H7 (cell line): Measurements from ENCODE around the gene SLC1A2. TPM values are rescaled to one million over a fixed set of nuclear protein-coding genes. Genes with fewer than 3 reads are reported as not detected.

Experiments used
- DNase-seq: peaks from one replicate; pipeline ENCODE4 v3.0.0; 2012
- H3K27me3 ChIP-seq: 2 replicates; pipeline ENCODE4 v1.6.0; 2011; ENCODE audit warnings: mild to moderate bottlenecking, low read length; ENCODE audit not compliant: control insufficient read depth, insufficient read depth
- H3K36me3 ChIP-seq: replicated peaks from 2 replicates; pipeline ENCODE4 v1.5.1; 2011; ENCODE audit warnings: low read length; ENCODE audit not compliant: control insufficient read depth, insufficient read depth
- H3K4me3 ChIP-seq: 2 replicates; pipeline ENCODE4 v1.5.1; 2011; ENCODE audit warnings: low read depth, mild to moderate bottlenecking, control low read depth, low read length, moderate library complexity; ENCODE audit not compliant: insufficient read depth
- total RNA-seq: library from RNA; depleted of rRNA; stranded (reverse); fragments of >200 nt; shearing (Covaris generic); gene quantifications from 2 replicates; pipeline ENCODE4 v1.2.3, GENCODE V29; 2014

The SLC1A2 gene
- total RNA-seq, 1 experiment from 2014 or later: 1.0 TPM

DNA sequence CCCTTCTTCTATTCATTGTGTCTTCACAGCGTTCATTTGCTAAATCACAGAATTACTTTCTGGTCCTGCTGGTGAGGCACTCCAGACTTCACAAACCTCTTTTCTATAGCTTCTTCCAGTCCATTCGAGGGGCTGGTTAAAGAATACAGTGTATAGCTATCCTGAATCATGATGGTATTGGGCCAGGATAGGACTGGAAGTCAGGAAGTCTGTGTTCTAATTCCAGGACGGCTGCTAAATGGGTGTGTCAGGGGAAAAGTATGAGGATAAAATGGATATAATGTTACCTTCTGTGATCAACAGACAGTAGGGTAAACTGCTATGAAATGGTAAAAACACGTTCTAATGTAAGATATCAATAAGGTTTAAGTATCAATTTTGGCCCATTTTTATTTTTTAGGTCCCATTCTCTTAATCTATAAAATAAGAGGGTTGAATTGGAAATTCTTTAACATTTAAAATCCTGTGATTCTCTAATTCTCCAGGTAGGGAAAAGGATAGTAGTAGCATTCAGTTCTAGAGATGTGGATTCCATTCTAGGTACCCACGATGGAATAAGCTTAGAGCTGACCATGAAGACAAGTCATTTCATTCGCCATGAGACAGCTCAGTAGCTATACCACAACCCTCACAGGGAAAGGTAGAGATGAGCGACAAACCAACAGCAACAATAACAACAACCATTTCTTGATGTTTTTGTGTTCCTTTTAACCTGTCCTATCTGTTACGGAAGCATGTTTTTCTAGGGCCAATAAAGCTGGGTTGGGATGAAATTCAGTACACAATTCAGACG, 96.1 kb downstream of the SLC1A2 start:
- Histone ChIP-seq H3K27me3 (no peaks in the 10 kb centered on the region), H3K4me3 (no peak overlapping the region), H3K36me3 (no peaks in the 10 kb centered on the region)
- no peak for DNase-seq

DNA sequence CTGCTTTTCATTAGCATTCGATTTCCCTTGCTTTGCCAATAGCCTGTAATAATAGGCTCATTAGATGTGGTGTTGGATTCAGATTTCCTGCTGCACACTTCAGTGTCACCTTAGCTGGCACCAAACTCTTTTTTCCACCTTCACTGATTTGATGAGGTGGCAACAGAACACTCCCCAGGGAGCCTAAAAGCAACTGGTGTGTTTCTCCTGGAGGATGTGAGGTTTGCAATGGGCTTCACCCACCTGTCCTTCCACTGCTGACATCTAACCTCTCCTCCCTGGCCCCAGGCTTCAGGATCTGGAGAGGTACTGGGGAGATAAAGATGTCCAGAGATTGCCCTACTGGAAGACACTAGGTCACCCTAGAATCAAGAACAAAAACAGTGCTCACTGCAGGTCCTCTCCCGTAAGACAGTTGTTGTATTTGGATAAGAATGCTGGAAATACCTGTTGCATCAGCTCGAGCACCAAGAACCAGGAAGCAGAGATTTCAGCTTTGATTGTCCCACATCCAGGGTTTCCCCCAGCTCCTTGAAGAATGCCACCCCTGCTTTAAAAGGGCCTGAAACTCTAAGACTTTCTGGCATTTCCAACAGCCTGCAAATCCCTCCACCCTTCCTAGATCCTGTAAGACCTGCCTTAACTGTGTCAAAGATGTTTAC, 96.9 kb downstream of the SLC1A2 start:
- DNase-seq: no peak
- no peaks in the 10 kb centered on the region for H3K27me3 ChIP-seq
- no peaks in the 10 kb centered on the region for H3K36me3 ChIP-seq
- H3K4me3 ChIP-seq: no peak overlapping the region

- no peak overlapping the region for H3K4me3 ChIP-seq
- no peaks in the 10 kb centered on the region for H3K27me3 ChIP-seq
- H3K36me3 ChIP-seq: no peaks in the 10 kb centered on the region
- no peak for DNase-seq
Observed at GRCh38 chr11:35321532-35322317, 97.6 kb downstream of the SLC1A2 start.

DNA sequence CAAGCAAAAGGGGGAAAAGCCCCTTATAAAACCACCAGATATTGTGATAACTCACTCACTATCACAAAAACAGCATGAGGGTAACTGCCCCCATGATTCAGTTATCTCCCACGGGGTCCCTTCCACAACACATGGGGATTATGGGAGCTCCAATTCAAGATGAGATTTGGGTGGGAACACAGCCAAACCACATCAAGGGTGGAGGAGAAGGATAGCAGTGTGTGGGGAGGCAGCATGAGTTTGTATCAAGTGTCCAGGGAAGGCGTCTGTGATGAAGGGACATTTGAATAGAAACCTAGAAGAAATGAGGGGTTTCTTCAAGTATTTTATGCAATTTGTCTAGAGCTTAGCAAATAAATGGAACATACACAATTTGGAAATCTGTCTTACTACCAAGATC, 98.2 kb downstream of the SLC1A2 start:
- H3K27me3 ChIP-seq: no peaks in the 10 kb centered on the region
- H3K36me3 ChIP-seq: no peaks in the 10 kb centered on the region
- no peak overlapping the region for H3K4me3 ChIP-seq
- DNase-seq: no peak

GRCh38 chr11:35318977-35319925, 100.1 kb downstream of the SLC1A2 start:
- Histone ChIP-seq H3K36me3 (no peaks in the 10 kb centered on the region), H3K27me3 (no peaks in the 10 kb centered on the region), H3K4me3 (no peak overlapping the region)
- DNase-seq: no peak

- no peaks in the 10 kb centered on the region for H3K27me3 ChIP-seq
- H3K4me3 ChIP-seq: no peak overlapping the region
- no peaks in the 10 kb centered on the region for H3K36me3 ChIP-seq
- DNase-seq: no peak
Observed at GRCh38 chr11:35318309-35318708, 101.0 kb downstream of the SLC1A2 start.

GRCh38 chr11:35317253-35317652, 102.1 kb downstream of the SLC1A2 start:
- no peak overlapping the region for H3K4me3 ChIP-seq
- no peaks in the 10 kb centered on the region for H3K27me3 ChIP-seq
- H3K36me3 ChIP-seq: no peaks in the 10 kb centered on the region
- DNase-seq: no peak

- Histone ChIP-seq H3K27me3 (no peaks in the 10 kb centered on the region), H3K4me3 (no peak overlapping the region), H3K36me3 (no peaks in the 10 kb centered on the region)
- DNase-seq: no peak
Observed at GRCh38 chr11:35316161-35316560, 103.2 kb downstream of the SLC1A2 start.

DNA sequence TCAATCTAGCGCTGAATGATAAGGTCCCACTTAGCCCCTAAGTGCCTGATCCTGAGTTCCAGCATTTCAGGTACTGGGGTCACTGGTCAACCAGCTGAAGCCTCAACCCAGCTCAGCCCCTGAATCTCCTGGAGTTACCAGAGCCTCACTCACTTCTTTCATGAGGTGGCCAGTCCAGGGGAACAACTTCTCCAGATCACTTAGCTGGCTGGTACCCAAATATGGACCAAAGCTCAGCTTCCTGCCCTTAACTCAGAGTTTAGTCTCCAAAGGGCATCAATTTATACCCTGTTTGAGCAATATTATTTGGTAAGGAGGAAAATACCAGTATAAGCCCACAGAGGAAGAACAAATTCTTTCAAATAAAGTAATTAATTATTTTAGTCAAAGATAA, 105.6 kb downstream of the SLC1A2 start:
- Histone ChIP-seq H3K4me3 (no peak overlapping the region), H3K27me3 (no peaks in the 10 kb centered on the region), H3K36me3 (no peaks in the 10 kb centered on the region)
- no peak for DNase-seq

- Histone ChIP-seq H3K36me3 (no peaks in the 10 kb centered on the region), H3K27me3 (no peaks in the 10 kb centered on the region), H3K4me3 (no peak overlapping the region)
- DNase-seq: no peak
Observed at GRCh38 chr11:35313066-35313759, 106.1 kb downstream of the SLC1A2 start.

DNA sequence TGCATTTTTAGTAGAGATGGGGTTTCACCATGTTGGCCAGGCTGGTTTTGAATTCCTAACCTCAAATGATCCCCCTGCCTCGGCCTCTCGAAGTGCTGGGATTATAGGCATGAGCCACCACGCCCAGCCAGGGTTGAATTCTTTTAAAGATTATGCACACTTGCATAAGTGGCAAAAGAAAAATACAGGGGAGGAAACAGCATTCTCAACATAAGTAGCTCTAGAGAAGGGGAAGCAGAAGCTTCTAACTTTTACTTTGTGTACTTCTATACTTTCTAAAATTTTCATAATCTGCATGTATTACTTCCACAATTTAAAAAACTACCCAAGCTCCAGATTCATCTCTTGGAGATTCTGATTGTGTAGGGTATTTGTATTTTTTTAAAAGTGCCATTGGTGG, 108.0 kb downstream of the SLC1A2 start:
- no peak for DNase-seq
- Histone ChIP-seq H3K4me3 (no peak overlapping the region), H3K27me3 (no peaks in the 10 kb centered on the region), H3K36me3 (no peaks in the 10 kb centered on the region)

- H3K27me3 ChIP-seq: no peaks in the 10 kb centered on the region
- DNase-seq: no peak
- no peak overlapping the region for H3K4me3 ChIP-seq
- no peaks in the 10 kb centered on the region for H3K36me3 ChIP-seq
Observed at GRCh38 chr11:35308157-35308556, 111.2 kb downstream of the SLC1A2 start.

DNA sequence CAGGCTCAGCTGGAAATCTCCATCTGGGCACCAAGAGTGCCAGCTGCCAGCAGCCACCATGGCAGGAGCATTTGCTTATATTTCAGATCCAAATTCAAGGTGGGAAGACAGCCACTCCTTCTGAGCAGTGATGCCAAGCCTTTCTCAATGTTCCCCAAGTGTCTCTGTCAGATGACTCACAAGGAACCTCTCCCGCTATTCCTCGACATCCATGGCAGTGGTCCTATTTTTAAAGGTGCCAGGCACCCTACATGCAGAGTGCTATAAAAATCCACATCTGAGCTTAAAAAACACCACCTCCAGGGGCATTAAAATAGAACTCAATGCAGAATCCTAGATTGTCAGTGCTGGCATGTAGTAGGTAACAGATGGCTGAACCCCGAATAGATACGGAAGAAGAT, 112.1 kb downstream of the SLC1A2 start:
- no peak for DNase-seq
- no peaks in the 10 kb centered on the region for H3K27me3 ChIP-seq
- H3K36me3 ChIP-seq: no peaks in the 10 kb centered on the region
- no peak overlapping the region for H3K4me3 ChIP-seq
